HepG2 (cell line): Measurements from ENCODE around the gene PALM2AKAP2. TPM values are rescaled to one million over a fixed set of nuclear protein-coding genes. Genes with fewer than 3 reads are reported as not detected.

Source experiments
- ATAC-seq: fragments of 200-7000 bp; cut with Tn5 transposase; 3 replicates; pipeline ENCODE4 v1.9.1; 2020; ENCODE audit warnings: mild to moderate bottlenecking, moderate library complexity
- BruUV-seq: library from RNA; stranded (reverse); fragments of 400-500 nt; replicated peaks from 2 replicates; lab custom pipeline; 2021; lab: Mats Ljungman, UMichigan
- CTCF ChIA-PET: fragments of 300-600 bp; formaldehyde crosslinking; extraction: SDS; loops from one replicate; lab custom pipeline; 2021; ENCODE audit warnings: low total read pairs, inconsistent platforms, low intra/inter-chr PET ratio; lab: Yijun Ruan, JAX
- POLR2A ChIA-PET: fragments of 350-600 bp; sonication (Branson Sonifier 250); formaldehyde crosslinking; loops from one replicate; lab custom pipeline; 2020; ENCODE audit warnings: antibody characterized with exemption, inconsistent platforms; lab: Yijun Ruan, JAX
- DNase-seq: peaks from one replicate; pipeline ENCODE4 v3.0.0-alpha.2; 2015; ENCODE audit warnings: low spot score
- FAIRE-seq: peaks from 3 replicates; lab custom pipeline; 2011; peaks lifted over from hg19 to GRCh38; lab: Jason Lieb, UNC
- H2AFZ ChIP-seq: one replicate; pipeline ENCODE4 v1.6.1; 2011; ENCODE audit warnings: low read length, inconsistent platforms
- H3K27ac ChIP-seq: fragments of 300-600 bp; 3 replicates; pipeline ENCODE4 v1.8.0; 2011; ENCODE audit warnings: mixed run types, mild to moderate bottlenecking, mixed read lengths, low read length, inconsistent platforms; ENCODE audit not compliant: insufficient read depth; ENCODE audit errors: extremely low read length
- H3K27me3 ChIP-seq, 2 experiments: fragments of 200-600 bp in 1 of 2; 2 replicates in 1 of 2; 3 replicates in 1 of 2; pipeline versions ENCODE4 v1.6.0 to v1.8.0; 2011; ENCODE audit warnings: low read length in 2 of 2, mild to moderate bottlenecking in 2 of 2, moderate library complexity in 2 of 2, inconsistent platforms in 1 of 2; ENCODE audit not compliant: insufficient read depth in 2 of 2, control insufficient read depth in 1 of 2
- H3K36me3 ChIP-seq, 2 experiments: fragments of 200-600 bp in 1 of 2; replicated peaks in 1 of 2; 2 replicates in 1 of 2; 3 replicates in 1 of 2; pipeline versions ENCODE4 v1.5.1 to v1.8.0; 2011; ENCODE audit warnings: low read length in 2 of 2, inconsistent platforms in 1 of 2; ENCODE audit not compliant: insufficient read depth in 2 of 2, control insufficient read depth in 1 of 2
- H3K4me1 ChIP-seq: 2 replicates; pipeline ENCODE4 v1.5.1; 2012; ENCODE audit warnings: low read length, inconsistent platforms; ENCODE audit not compliant: insufficient read depth
- H3K4me2 ChIP-seq: 2 replicates; pipeline ENCODE4 v1.6.0; 2011; ENCODE audit warnings: low read depth, low read length, inconsistent platforms
- H3K4me3 ChIP-seq, 3 experiments: fragments of 200-600 bp in 1 of 3; sonication (generic), shearing (Covaris generic) in 1 of 3; replicated peaks in 1 of 3; 2 replicates each; pipeline ENCODE4 v1.5.1; 2011 to 2016; ENCODE audit warnings: low read length in 3 of 3, inconsistent platforms in 2 of 3, low read depth in 2 of 3, mild to moderate bottlenecking in 2 of 3, control low read depth in 1 of 3, mixed read lengths in 1 of 3; ENCODE audit not compliant: insufficient read depth in 1 of 3
- H3K79me2 ChIP-seq: one replicate; pipeline ENCODE4 v1.6.1; 2011; ENCODE audit warnings: low read length, inconsistent platforms; ENCODE audit not compliant: insufficient read depth
- H3K9ac ChIP-seq: 2 replicates; pipeline ENCODE4 v1.6.0; 2011; ENCODE audit warnings: mild to moderate bottlenecking, low read depth, low read length, inconsistent platforms; ENCODE audit not compliant: insufficient read depth
- H3K9me3 ChIP-seq: 2 replicates; pipeline ENCODE4 v1.5.1; 2012; ENCODE audit warnings: mild to moderate bottlenecking, low read length
- H4K20me1 ChIP-seq: 2 replicates; pipeline ENCODE4 v1.6.0; 2011; ENCODE audit warnings: inconsistent platforms, mild to moderate bottlenecking, low read length, moderate library complexity; ENCODE audit not compliant: insufficient read depth
- BRCA1 ChIP-seq: sonication (generic); formaldehyde crosslinking; IDR thresholded peaks from 2 replicates; pipeline ENCODE4 v1.4.0; 2020; ENCODE audit warnings: missing genetic modification reagents
- MAFG ChIP-seq: sonication (generic); formaldehyde crosslinking; IDR thresholded peaks from 2 replicates; pipeline ENCODE4 v1.5.1; 2020; ENCODE audit warnings: mild to moderate bottlenecking, missing genetic modification reagents
- RCOR2 ChIP-seq: IDR thresholded peaks from 2 replicates; pipeline ENCODE4 v1.6.1; 2016; ENCODE audit warnings: missing biosample characterization, missing genetic modification reagents
- TBX3 ChIP-seq: fragments of 450-650 bp; IDR thresholded peaks from 2 replicates; pipeline ENCODE4 v1.6.1; 2017; ENCODE audit warnings: antibody characterized with exemption, mild to moderate bottlenecking, inconsistent platforms, borderline replicate concordance
- TRIM24 ChIP-seq: sonication (generic); formaldehyde crosslinking; IDR thresholded peaks from 2 replicates; pipeline ENCODE4 v1.8.0; 2022; ENCODE audit warnings: mild to moderate bottlenecking, missing genetic modification reagents
- WIZ ChIP-seq: sonication (generic); formaldehyde crosslinking; IDR thresholded peaks from 2 replicates; pipeline ENCODE4 v1.5.1; 2020; ENCODE audit warnings: mild to moderate bottlenecking, missing genetic modification reagents
- YEATS4 ChIP-seq: sonication (generic); formaldehyde crosslinking; IDR thresholded peaks from 2 replicates; pipeline ENCODE4 v1.4.0; 2020; ENCODE audit warnings: missing genetic modification reagents, borderline replicate concordance
- ZNF335 ChIP-seq: sonication (generic); formaldehyde crosslinking; IDR thresholded peaks from 2 replicates; pipeline ENCODE4 v1.4.0; 2020; ENCODE audit warnings: missing genetic modification reagents
- ZNF496 ChIP-seq: sonication (generic); formaldehyde crosslinking; IDR thresholded peaks from 2 replicates; pipeline ENCODE4 v1.8.1; 2023; ENCODE audit warnings: mild to moderate bottlenecking, moderate library complexity, missing genetic modification reagents; ENCODE audit not compliant: insufficient replicate concordance
- whole genome bisulfite sequencing: methylation state at CpG from one replicate; pipeline ENCODE4 v1.1.6; 2017; ENCODE audit warnings: low lambda C conversion rate; 5-methylcytosine and 5-hydroxymethylcytosine counted together
- in situ Hi-C: cut with HindIII; loops from 2 replicates; pipeline ENCODE4 v1.10.0; 2017; ENCODE audit warnings: low pct_unique_long_range_greater_than_20kb; ENCODE audit not compliant: extremely low pct_ligation_motif_present
- intact Hi-C: fragments of 100-400 bp; cut with micrococcal nuclease; formaldehyde crosslinking; loops from one replicate; pipeline ENCODE4 v1.10.0; 2022; ENCODE audit not compliant: unreplicated experiment
- polyA plus RNA-seq, 8 experiments: library from polyadenylated mRNA; depleted of rRNA in 3 of 8; stranded (reverse) in 7 of 8; unstranded in 1 of 8; fragments of >200 nt; fragmentation: Illumina TruSeq in 4 of 8; extraction: Trizol in 4 of 8; gene quantifications; 2 replicates each; pipeline versions ENCODE4 v1.2.1 to v1.2.3, GENCODE V29; 2011 to 2016; ENCODE audit warnings: low read depth in 4 of 8, missing spikeins in 1 of 8, mixed read lengths in 1 of 8; ENCODE audit not compliant: insufficient read depth in 1 of 8
- total RNA-seq, 5 experiments: library from RNA; depleted of rRNA; stranded (reverse); fragments of >200 nt; fragmentation: Illumina TruSeq; extraction: Trizol; gene quantifications; 2 replicates each; pipeline ENCODE4 v1.2.3, GENCODE V29; 2016; ENCODE audit warnings: low read depth in 1 of 5
- TF ChIP-seq, protein P1 (sequence below), 2 experiments: IDR thresholded peaks; 2 replicates each; pipeline ENCODE4 v1.6.1; 2011 to 2012; ENCODE audit warnings: low read length in 2 of 2, borderline replicate concordance in 1 of 2, low read depth in 1 of 2, mild to moderate bottlenecking in 1 of 2, moderate library complexity in 1 of 2

PALM2AKAP2 gene
- total and polyA plus RNA-seq, 2 of the 13 experiments (the other 11 are each of a cell fraction or from before 2014, with no cell fraction given) = 0.25 to 1.8 TPM

DNA sequence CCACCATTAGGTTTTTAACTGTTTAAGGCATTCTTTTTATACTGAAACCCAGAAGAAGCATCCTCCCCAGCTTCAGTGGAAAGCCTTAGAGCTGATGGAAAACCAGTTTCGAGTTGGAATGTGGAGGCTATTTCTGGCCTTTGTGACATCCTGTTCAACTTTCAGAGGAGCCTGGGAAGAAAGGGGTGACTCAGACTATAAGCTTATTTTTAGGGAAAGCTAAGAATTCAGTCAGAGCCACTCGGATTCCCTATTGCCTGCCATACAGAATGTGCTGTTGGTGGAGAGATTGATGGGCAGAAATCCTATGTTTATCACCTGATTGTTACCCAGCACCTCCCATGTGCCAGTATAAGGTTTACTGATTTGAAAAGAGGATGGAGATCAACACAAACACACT is 19.8 kb downstream of the PALM2AKAP2 start:
- Histone ChIP-seq H3K27me3 (no peaks in the 10 kb centered on the region), H3K4me1 (peaks cover 3% of the 10 kb centered on the region), H2AFZ (no peak overlapping the region), H3K79me2 (no peaks in the 10 kb centered on the region), H3K27ac (no peak overlapping the region), H3K36me3 (no peaks in the 10 kb centered on the region), H3K9ac (no peak overlapping the region), H4K20me1 (no peaks in the 10 kb centered on the region), H3K4me2 (no peak overlapping the region)
- FAIRE-seq (no peak), ATAC-seq (no peak), DNase-seq (no peak)
- intact Hi-C loops (no loop called here), in situ Hi-C loops (no loop called here)
- CTCF ChIA-PET = no interaction called here
- POLR2A ChIA-PET = no interaction called here
- no TSS peak for BruUV-seq
- WGBS = 16% methylated on average over 2 of the region's 2 CpGs
- TF ChIP-seq RCOR2 = no peak
- no peak for TF ChIP-seq TBX3
- no peak for TF ChIP-seq ZNF335
- TF ChIP-seq YEATS4 (CRISPR knock-in tag) = no peak
- no peak for TF ChIP-seq MAFG
- TF ChIP-seq, protein P1, sequence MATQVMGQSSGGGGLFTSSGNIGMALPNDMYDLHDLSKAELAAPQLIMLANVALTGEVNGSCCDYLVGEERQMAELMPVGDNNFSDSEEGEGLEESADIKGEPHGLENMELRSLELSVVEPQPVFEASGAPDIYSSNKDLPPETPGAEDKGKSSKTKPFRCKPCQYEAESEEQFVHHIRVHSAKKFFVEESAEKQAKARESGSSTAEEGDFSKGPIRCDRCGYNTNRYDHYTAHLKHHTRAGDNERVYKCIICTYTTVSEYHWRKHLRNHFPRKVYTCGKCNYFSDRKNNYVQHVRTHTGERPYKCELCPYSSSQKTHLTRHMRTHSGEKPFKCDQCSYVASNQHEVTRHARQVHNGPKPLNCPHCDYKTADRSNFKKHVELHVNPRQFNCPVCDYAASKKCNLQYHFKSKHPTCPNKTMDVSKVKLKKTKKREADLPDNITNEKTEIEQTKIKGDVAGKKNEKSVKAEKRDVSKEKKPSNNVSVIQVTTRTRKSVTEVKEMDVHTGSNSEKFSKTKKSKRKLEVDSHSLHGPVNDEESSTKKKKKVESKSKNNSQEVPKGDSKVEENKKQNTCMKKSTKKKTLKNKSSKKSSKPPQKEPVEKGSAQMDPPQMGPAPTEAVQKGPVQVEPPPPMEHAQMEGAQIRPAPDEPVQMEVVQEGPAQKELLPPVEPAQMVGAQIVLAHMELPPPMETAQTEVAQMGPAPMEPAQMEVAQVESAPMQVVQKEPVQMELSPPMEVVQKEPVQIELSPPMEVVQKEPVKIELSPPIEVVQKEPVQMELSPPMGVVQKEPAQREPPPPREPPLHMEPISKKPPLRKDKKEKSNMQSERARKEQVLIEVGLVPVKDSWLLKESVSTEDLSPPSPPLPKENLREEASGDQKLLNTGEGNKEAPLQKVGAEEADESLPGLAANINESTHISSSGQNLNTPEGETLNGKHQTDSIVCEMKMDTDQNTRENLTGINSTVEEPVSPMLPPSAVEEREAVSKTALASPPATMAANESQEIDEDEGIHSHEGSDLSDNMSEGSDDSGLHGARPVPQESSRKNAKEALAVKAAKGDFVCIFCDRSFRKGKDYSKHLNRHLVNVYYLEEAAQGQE (IDR thresholded peaks at IDR 0.05; ENCODE audit: borderline replicate concordance in 1 of 2, low read depth in 1 of 2, low read length in 2 of 2) = no peak
- TF ChIP-seq ZNF496 = no peak
- no peak for TF ChIP-seq WIZ (CRISPR knock-in tag)
- TF ChIP-seq BRCA1 (CRISPR knock-in tag) = no peak
- TF ChIP-seq TRIM24 = no peak
- TF ChIP-seq, all 625 proteins: peak for 0
- no peaks in the 10 kb centered on the region for H3K9me3 ChIP-seq
- H3K4me3 ChIP-seq = no peak overlapping the region
